ENCODE data around the gene SACM1L.
"Not testable (repeated sequence)": the region's sequence is repeated elsewhere in the genome, so short reads cannot be mapped to it uniquely, and the experiment has no call there.

The SACM1L gene

GRCh38 chr3:45689787-45690145, 570 bp downstream of the SACM1L start:
- no peak overlapping the region for H4K5ac ChIP-seq (ENCODE audit: low read length)
- no peak overlapping the region for H2BK15ac ChIP-seq (replicated peaks; ENCODE audit: low read depth)
- H2BK5ac ChIP-seq (ENCODE audit: low read length), result no peak overlapping the region
- no peak overlapping the region for H2AK5ac ChIP-seq (ENCODE audit: low read length)
- H3K4me3 ChIP-seq (ENCODE audit: low read length), result peak overlapping the region; percentile 62
- WGBS (ENCODE audit: extremely low coverage, insufficient coverage, low lambda C conversion rate), result no CpG with 5 or more reads among the region's 8 CpGs
- H4K8ac ChIP-seq (ENCODE audit: low read depth, low read length), result peak overlapping the region; percentile 41
- H3K23ac ChIP-seq (ENCODE audit: low read length), result no peak overlapping the region
- H3K56ac ChIP-seq (ENCODE audit: low read length), result peak overlapping the region; percentile 94
- no peaks in the 10 kb centered on the region for H3K27me3 ChIP-seq (ENCODE audit: insufficient read depth, low read length, poor library complexity)
- no peak overlapping the region for H2BK120ac ChIP-seq (ENCODE audit: low read depth, low read length)
- peak overlapping the region; percentile 28 for H3K18ac ChIP-seq (ENCODE audit: low read length)
- H3K36me3 ChIP-seq (ENCODE audit: control insufficient read depth, insufficient read depth, low read length), result no peaks in the 10 kb centered on the region
- DNase-seq, result peak; percentile 18
- peak overlapping the region; percentile 82 for H3K9ac ChIP-seq (ENCODE audit: low read length)
- peaks cover 5% of the 10 kb centered on the region for H3K4me1 ChIP-seq (ENCODE audit: control insufficient read depth, low read depth, low read length)
- H3K27ac ChIP-seq (ENCODE audit: low read depth, low read length), result peak overlapping the region; percentile 94
- peak overlapping the region; percentile 6 for H3K4ac ChIP-seq (ENCODE audit: low read depth, low read length)
- H3K79me1 ChIP-seq (ENCODE audit: low read length), result peaks cover 7% of the 10 kb centered on the region
- H3K4me2 ChIP-seq (ENCODE audit: low read length), result peak overlapping the region; percentile 49
- peaks cover 48% of the 10 kb centered on the region for H3K79me2 ChIP-seq (ENCODE audit: control insufficient read depth, insufficient read depth, low read length)

GRCh38 chr3:45690336-45691035, 1.3 kb downstream of the SACM1L start:
- Histone ChIP-seq H2BK15ac (replicated peaks; ENCODE audit: low read depth) (no peak overlapping the region), H3K4me2 (ENCODE audit: low read length) (peak overlapping the region; percentile 49), H3K9ac (ENCODE audit: low read length) (peak overlapping the region; percentile 82), H2BK120ac (ENCODE audit: low read depth, low read length) (no peak overlapping the region), H3K4ac (ENCODE audit: low read depth, low read length) (no peak overlapping the region), H3K27me3 (ENCODE audit: insufficient read depth, low read length, poor library complexity) (no peaks in the 10 kb centered on the region), H4K8ac (ENCODE audit: low read depth, low read length) (no peak overlapping the region), H3K18ac (ENCODE audit: low read length) (no peak overlapping the region), H2BK5ac (ENCODE audit: low read length) (no peak overlapping the region), H3K4me3 (ENCODE audit: low read length) (peak overlapping the region; percentile 62), H3K79me2 (ENCODE audit: control insufficient read depth, insufficient read depth, low read length) (peaks cover 52% of the 10 kb centered on the region), H3K56ac (ENCODE audit: low read length) (peak overlapping the region; percentile 94), H3K79me1 (ENCODE audit: low read length) (peaks cover 7% of the 10 kb centered on the region), H3K23ac (ENCODE audit: low read length) (no peak overlapping the region), H2AK5ac (ENCODE audit: low read length) (no peak overlapping the region), H3K27ac (ENCODE audit: low read depth, low read length) (no peak overlapping the region), H3K4me1 (ENCODE audit: control insufficient read depth, low read depth, low read length) (peaks cover 2% of the 10 kb centered on the region), H3K36me3 (ENCODE audit: control insufficient read depth, insufficient read depth, low read length) (no peaks in the 10 kb centered on the region), H4K5ac (ENCODE audit: low read length) (no peak overlapping the region)
- peak; percentile 43 for DNase-seq
- no CpG with 5 or more reads among the region's 4 CpGs for WGBS (ENCODE audit: extremely low coverage, insufficient coverage, low lambda C conversion rate)

DNA sequence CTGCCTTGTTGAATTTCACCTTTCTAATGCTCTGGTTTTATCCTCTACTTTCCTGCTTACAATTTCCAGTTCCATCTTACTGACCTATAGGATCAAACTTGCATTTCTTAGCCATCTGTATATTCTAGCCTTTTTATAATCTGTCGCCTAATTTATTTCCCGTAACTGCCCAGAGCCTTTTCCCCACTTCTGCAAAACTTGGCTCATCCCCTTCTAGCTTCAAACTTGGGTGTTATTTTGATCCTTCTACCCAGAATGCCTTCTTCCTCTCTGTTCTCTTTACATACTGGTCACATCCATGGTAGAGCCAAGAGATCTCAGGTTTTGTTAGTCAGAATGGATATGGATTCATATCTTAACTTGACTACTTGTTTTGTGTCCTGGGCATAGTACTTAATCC, 2.6 kb downstream of the SACM1L start:
- peaks cover 7% of the 10 kb centered on the region for H3K79me1 ChIP-seq (ENCODE audit: low read length)
- H3K36me3 ChIP-seq (ENCODE audit: control insufficient read depth, insufficient read depth, low read length), result no peaks in the 10 kb centered on the region
- no peak overlapping the region for H3K4me3 ChIP-seq (ENCODE audit: low read length)
- no peaks in the 10 kb centered on the region for H3K4me1 ChIP-seq (ENCODE audit: control insufficient read depth, low read depth, low read length)
- no CpG with 5 or more reads among the region's 2 CpGs for WGBS (ENCODE audit: extremely low coverage, insufficient coverage, low lambda C conversion rate)
- no peak overlapping the region for H3K56ac ChIP-seq (ENCODE audit: low read length)
- no peaks in the 10 kb centered on the region for H3K27me3 ChIP-seq (ENCODE audit: insufficient read depth, low read length, poor library complexity)
- H2BK15ac ChIP-seq (replicated peaks; ENCODE audit: low read depth), result no peak overlapping the region
- no peak overlapping the region for H4K5ac ChIP-seq (ENCODE audit: low read length)
- no peak overlapping the region for H3K9ac ChIP-seq (ENCODE audit: low read length)
- H3K27ac ChIP-seq (ENCODE audit: low read depth, low read length), result no peak overlapping the region
- no peak overlapping the region for H3K4ac ChIP-seq (ENCODE audit: low read depth, low read length)
- no peak overlapping the region for H4K8ac ChIP-seq (ENCODE audit: low read depth, low read length)
- H3K23ac ChIP-seq (ENCODE audit: low read length), result no peak overlapping the region
- no peak overlapping the region for H3K18ac ChIP-seq (ENCODE audit: low read length)
- DNase-seq, result no peak
- no peak overlapping the region for H2BK5ac ChIP-seq (ENCODE audit: low read length)
- H3K4me2 ChIP-seq (ENCODE audit: low read length), result no peak overlapping the region
- no peak overlapping the region for H2AK5ac ChIP-seq (ENCODE audit: low read length)
- H3K79me2 ChIP-seq (ENCODE audit: control insufficient read depth, insufficient read depth, low read length), result peaks cover 61% of the 10 kb centered on the region
- H2BK120ac ChIP-seq (ENCODE audit: low read depth, low read length), result no peak overlapping the region

- H3K4me3 ChIP-seq (ENCODE audit: low read length), result no peak overlapping the region
- no peak overlapping the region for H4K8ac ChIP-seq (ENCODE audit: low read depth, low read length)
- no CpG with 5 or more reads among the region's 3 CpGs for WGBS (ENCODE audit: extremely low coverage, insufficient coverage, low lambda C conversion rate)
- H3K9ac ChIP-seq (ENCODE audit: low read length), result no peak overlapping the region
- no peak overlapping the region for H2BK120ac ChIP-seq (ENCODE audit: low read depth, low read length)
- no peak overlapping the region for H3K4me2 ChIP-seq (ENCODE audit: low read length)
- H3K79me1 ChIP-seq (ENCODE audit: low read length), result peaks cover 7% of the 10 kb centered on the region
- H2AK5ac ChIP-seq (ENCODE audit: low read length), result no peak overlapping the region
- H3K56ac ChIP-seq (ENCODE audit: low read length), result no peak overlapping the region
- no peak overlapping the region for H3K18ac ChIP-seq (ENCODE audit: low read length)
- H3K4me1 ChIP-seq (ENCODE audit: control insufficient read depth, low read depth, low read length), result no peaks in the 10 kb centered on the region
- H3K79me2 ChIP-seq (ENCODE audit: control insufficient read depth, insufficient read depth, low read length), result peaks cover 64% of the 10 kb centered on the region
- no peak overlapping the region for H2BK15ac ChIP-seq (replicated peaks; ENCODE audit: low read depth)
- H3K36me3 ChIP-seq (ENCODE audit: control insufficient read depth, insufficient read depth, low read length), result no peaks in the 10 kb centered on the region
- no peak overlapping the region for H2BK5ac ChIP-seq (ENCODE audit: low read length)
- H3K23ac ChIP-seq (ENCODE audit: low read length), result no peak overlapping the region
- no peak overlapping the region for H4K5ac ChIP-seq (ENCODE audit: low read length)
- no peak overlapping the region for H3K4ac ChIP-seq (ENCODE audit: low read depth, low read length)
- no peaks in the 10 kb centered on the region for H3K27me3 ChIP-seq (ENCODE audit: insufficient read depth, low read length, poor library complexity)
- DNase-seq, result no peak
- H3K27ac ChIP-seq (ENCODE audit: low read depth, low read length), result no peak overlapping the region
Observed at GRCh38 chr3:45692866-45693265, 3.7 kb downstream of the SACM1L start.

DNA sequence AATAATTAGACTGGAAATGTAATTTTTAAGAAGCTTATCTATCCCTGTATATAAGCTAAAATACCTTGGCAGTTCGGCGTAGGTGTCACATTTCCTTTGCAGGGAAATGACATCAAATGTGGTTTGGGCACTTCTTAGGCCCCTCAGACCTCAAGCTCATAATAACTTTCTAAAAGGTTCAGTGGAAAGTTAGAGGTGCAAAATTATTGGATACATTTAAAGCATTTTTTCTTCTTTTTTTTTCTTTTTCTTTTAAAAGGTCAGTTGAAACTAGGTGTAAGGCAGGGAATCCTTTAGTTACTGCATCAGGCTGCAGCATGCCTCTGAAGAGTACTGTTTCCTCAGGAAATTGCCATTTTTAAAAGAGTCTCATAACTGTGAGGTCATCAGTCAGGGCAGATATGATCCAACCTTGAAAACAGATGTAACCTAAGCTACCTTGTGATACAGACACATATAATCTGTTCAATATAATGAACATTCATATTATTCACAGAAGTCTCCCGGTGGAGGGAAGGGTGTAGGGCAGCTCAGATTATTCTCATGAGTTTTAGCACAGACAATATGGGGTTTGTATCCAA, 4.8 kb downstream of the SACM1L start:
- H3K4me1 ChIP-seq (ENCODE audit: control insufficient read depth, low read depth, low read length), result no peaks in the 10 kb centered on the region
- no peak overlapping the region for H4K8ac ChIP-seq (ENCODE audit: low read depth, low read length)
- H3K79me2 ChIP-seq (ENCODE audit: control insufficient read depth, insufficient read depth, low read length), result peaks cover 66% of the 10 kb centered on the region
- no peak overlapping the region for H3K56ac ChIP-seq (ENCODE audit: low read length)
- no peak for DNase-seq
- no CpG with 5 or more reads among the region's 3 CpGs for WGBS (ENCODE audit: extremely low coverage, insufficient coverage, low lambda C conversion rate)
- H2BK120ac ChIP-seq (ENCODE audit: low read depth, low read length), result no peak overlapping the region
- no peak overlapping the region for H2BK5ac ChIP-seq (ENCODE audit: low read length)
- H3K27me3 ChIP-seq (ENCODE audit: insufficient read depth, low read length, poor library complexity), result no peaks in the 10 kb centered on the region
- H3K18ac ChIP-seq (ENCODE audit: low read length), result no peak overlapping the region
- no peaks in the 10 kb centered on the region for H3K36me3 ChIP-seq (ENCODE audit: control insufficient read depth, insufficient read depth, low read length)
- H2BK15ac ChIP-seq (replicated peaks; ENCODE audit: low read depth), result no peak overlapping the region
- H3K79me1 ChIP-seq (ENCODE audit: low read length), result peaks cover 7% of the 10 kb centered on the region
- no peak overlapping the region for H4K5ac ChIP-seq (ENCODE audit: low read length)
- H3K4me2 ChIP-seq (ENCODE audit: low read length), result no peak overlapping the region
- H2AK5ac ChIP-seq (ENCODE audit: low read length), result no peak overlapping the region
- H3K23ac ChIP-seq (ENCODE audit: low read length), result no peak overlapping the region
- H3K27ac ChIP-seq (ENCODE audit: low read depth, low read length), result no peak overlapping the region
- H3K4ac ChIP-seq (ENCODE audit: low read depth, low read length), result no peak overlapping the region
- no peak overlapping the region for H3K9ac ChIP-seq (ENCODE audit: low read length)
- no peak overlapping the region for H3K4me3 ChIP-seq (ENCODE audit: low read length)

DNA sequence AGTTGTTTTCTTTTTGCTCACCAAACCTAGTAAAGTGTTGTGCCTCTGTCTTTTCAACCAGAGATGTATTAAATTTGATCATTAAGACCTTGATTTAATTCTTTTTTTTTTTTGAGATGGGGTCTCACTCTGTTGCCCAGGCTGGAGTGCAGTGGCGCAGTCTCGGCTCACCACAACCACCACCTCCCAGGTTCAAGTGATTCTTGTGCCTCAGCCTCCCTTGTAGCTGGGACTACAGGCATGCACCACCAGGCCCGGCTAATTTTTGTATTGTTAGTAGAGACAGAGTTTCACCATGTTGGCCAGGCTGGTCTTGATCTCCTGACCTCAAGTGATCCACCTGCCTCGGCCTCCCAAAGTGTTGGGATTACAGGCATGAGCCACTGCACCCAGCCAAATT, 6.0 kb downstream of the SACM1L start:
- H3K4me3 ChIP-seq (ENCODE audit: low read length); H2BK120ac ChIP-seq (ENCODE audit: low read depth, low read length); H3K4me2 ChIP-seq (ENCODE audit: low read length); H3K56ac ChIP-seq (ENCODE audit: low read length); H3K27ac ChIP-seq (ENCODE audit: low read depth, low read length); H3K27me3 ChIP-seq (ENCODE audit: insufficient read depth, low read length, poor library complexity); H3K79me1 ChIP-seq (ENCODE audit: low read length); H3K4me1 ChIP-seq (ENCODE audit: control insufficient read depth, low read depth, low read length); H2AK5ac ChIP-seq (ENCODE audit: low read length); H2BK5ac ChIP-seq (ENCODE audit: low read length); H2BK15ac ChIP-seq (replicated peaks; ENCODE audit: low read depth); H3K36me3 ChIP-seq (ENCODE audit: control insufficient read depth, insufficient read depth, low read length); H3K18ac ChIP-seq (ENCODE audit: low read length); H3K23ac ChIP-seq (ENCODE audit: low read length); H3K9ac ChIP-seq (ENCODE audit: low read length); H4K8ac ChIP-seq (ENCODE audit: low read depth, low read length); H4K5ac ChIP-seq (ENCODE audit: low read length); H3K4ac ChIP-seq (ENCODE audit: low read depth, low read length); DNase-seq: not testable (repeated sequence)
- H3K79me2 ChIP-seq (ENCODE audit: control insufficient read depth, insufficient read depth, low read length), result peaks cover 61% of the 10 kb centered on the region
- no CpG with 5 or more reads among the region's 4 CpGs for WGBS (ENCODE audit: extremely low coverage, insufficient coverage, low lambda C conversion rate)

Measured in mesendoderm (in vitro differentiated cells).